ENCODE measurements around the gene HOOK1. TPM values are rescaled to one million over a fixed set of nuclear protein-coding genes. Genes with fewer than 3 reads are reported as not detected.

The HOOK1 gene
- total and polyA plus RNA-seq, 2 donors (not counting 3 experiments of a cell fraction or from before 2014, with no cell fraction given): not detected

GRCh38 chr1:59776960-59777852, 37.5 kb upstream of the HOOK1 start:
- CTCF ChIA-PET: interaction anchor here (1.0 to 2.3 kb wide), 6 partner anchors 11 to 194 kb away, joined by 3 to 17 read pairs (median 4); no protein-coding TSS in a partner anchor
- H3K4me2 ChIP-seq (ENCODE audit: insufficient read depth, low read length): peak overlapping the region; percentile 9

More at GRCh38 chr1:59776960-59777852, 37.5 kb upstream of the HOOK1 start:
- TF ChIP-seq CTCF (IDR thresholded peaks at IDR 0.05; ENCODE audit: extremely low read depth in 1 of 2, insufficient read depth in 1 of 2, low read depth in 1 of 2, low read length in 2 of 2): peak; percentile 19 to 44
- no peak for TF ChIP-seq EZH2 (IDR thresholded peaks at IDR 0.05; ENCODE audit: borderline replicate concordance, low read depth, low read length, severe bottlenecking)
- no peak for TF ChIP-seq POLR2AphosphoS5 (IDR thresholded peaks at IDR 0.05; ENCODE audit: insufficient read depth, low read depth, low read length)
- no peak for TF ChIP-seq MAX (IDR thresholded peaks at IDR 0.05; ENCODE audit: insufficient read depth, insufficient read length)
- DNase-seq (ENCODE audit: low read depth, low spot score) (peak; percentile 80), FAIRE-seq (peak; percentile 89)
- Histone ChIP-seq H3K79me2 (ENCODE audit: control insufficient read depth, insufficient read depth, low read length) (no peaks in the 10 kb centered on the region), H4K20me1 (replicated peaks; ENCODE audit: control insufficient read depth, extremely low read depth, insufficient read depth, low read length) (no peaks in the 10 kb centered on the region), H3K36me3 (ENCODE audit: control insufficient read depth in 2 of 2, extremely low read depth in 1 of 2, insufficient read depth in 2 of 2, low read length in 2 of 2) (no peaks in the 10 kb centered on the region), H3K9me3 (replicated peaks; ENCODE audit: control insufficient read depth, insufficient read depth, low read length) (no peaks in the 10 kb centered on the region), H3K9ac (replicated peaks; ENCODE audit: extremely low read depth, insufficient read depth, low read length) (no peak overlapping the region), H3K27me3 (ENCODE audit: control insufficient read depth in 2 of 2, insufficient read depth in 2 of 2, low read length in 2 of 2) (no peaks in the 10 kb centered on the region), H3K4me1 (ENCODE audit: control insufficient read depth, extremely low read depth, insufficient read depth, low read length) (peaks cover 11% of the 10 kb centered on the region), H2AFZ (ENCODE audit: low read depth, low read length) (peak overlapping the region; percentile 50), H3K4me3 (replicated peaks in 1 of 3; ENCODE audit: insufficient read depth in 1 of 3, low read depth in 1 of 3, low read length in 3 of 3) (no peak overlapping the region), H3K27ac (ENCODE audit: insufficient read depth, low read depth, low read length) (peak overlapping the region; percentile 36), H3K9me1 (replicated peaks; ENCODE audit: control insufficient read depth, extremely low read depth, insufficient read depth, low read length) (no peaks in the 10 kb centered on the region)
- POLR2A ChIA-PET: no interaction called here
- intact Hi-C loops (cut with micrococcal nuclease): loop anchor here (1.0 kb wide), 1 partner anchor 170 kb away; no protein-coding TSS in a partner anchor
- dilution Hi-C loops (cut with MboI; ENCODE audit: extremely low pct_ligation_motif_present, low sequenced_read_pairs): no loop called here
- BruUV-seq (replicated peaks): no TSS peak

All from endothelial cell of umbilical vein (primary cell).